ENCODE measurements around the gene PODN. TPM values are rescaled to one million over a fixed set of nuclear protein-coding genes. Genes with fewer than 3 reads are reported as not detected.
A peak's percentile ranks its signal among the peaks of the same experiment; 100 is the strongest.

PODN gene
- total RNA-seq, 1 experiment from 2014 or later = 0.17 TPM

GRCh38 chr1:53091841-53092645 is 30.0 kb downstream of the PODN start:
- no peak overlapping the region for H3K9ac ChIP-seq (ENCODE audit: extremely low read depth, insufficient read length, low read length)
- H3K14ac ChIP-seq (ENCODE audit: insufficient read depth, low read length) = 0 out of 2 replicates have a peak overlapping the region, but pooled peaks have one; percentile 20
- H4K8ac ChIP-seq (replicated peaks; ENCODE audit: insufficient read length, low read depth, low read length) = no peak overlapping the region
- H3K4me3 Mint-ChIP-seq = no peak overlapping the region
- no peaks in the 10 kb centered on the region for H3K4me1 ChIP-seq (ENCODE audit: insufficient read depth, low read length)
- no peak for DNase-seq
- H2BK15ac ChIP-seq (ENCODE audit: low read depth, low read length) = no peak overlapping the region
- no peak overlapping the region for H3K4ac ChIP-seq (ENCODE audit: low read depth, low read length)
- H2AK5ac ChIP-seq (ENCODE audit: insufficient read length, low read length) = no peak overlapping the region
- H3K27me3 Mint-ChIP-seq (ENCODE audit: low read depth) = peaks cover 5% of the 10 kb centered on the region
- H2BK20ac ChIP-seq (ENCODE audit: low read depth, low read length, poor library complexity, severe bottlenecking) = no peak overlapping the region
- H4K91ac ChIP-seq (ENCODE audit: insufficient read length, low read depth, low read length) = no peak overlapping the region
- H3T11ph ChIP-seq (ENCODE audit: low read length) = no peak overlapping the region
- no CpG with 5 or more reads among the region's 26 CpGs for WGBS (ENCODE audit: extremely low coverage, insufficient read length, low lambda C conversion rate)
- no peak overlapping the region for H3K56ac ChIP-seq (ENCODE audit: insufficient read length, low read depth, low read length)
- H3K27ac Mint-ChIP-seq = no peak overlapping the region
- no peak overlapping the region for H2AFZ ChIP-seq (ENCODE audit: low read length)
- H4K5ac ChIP-seq (ENCODE audit: insufficient read length, low read depth, low read length) = no peak overlapping the region
- H2BK120ac ChIP-seq (ENCODE audit: low read depth, low read length, poor library complexity, severe bottlenecking) = no peak overlapping the region
- no peaks in the 10 kb centered on the region for H3K9me3 Mint-ChIP-seq
- no peak overlapping the region for H3K4me2 ChIP-seq (ENCODE audit: insufficient read depth, insufficient read length, low read length)
- no peaks in the 10 kb centered on the region for H3K79me2 ChIP-seq (ENCODE audit: insufficient read depth, low read length)
- no peak overlapping the region for H3K27ac ChIP-seq (ENCODE audit: insufficient read length, low read depth, low read length)
- TF ChIP-seq, protein P1, sequence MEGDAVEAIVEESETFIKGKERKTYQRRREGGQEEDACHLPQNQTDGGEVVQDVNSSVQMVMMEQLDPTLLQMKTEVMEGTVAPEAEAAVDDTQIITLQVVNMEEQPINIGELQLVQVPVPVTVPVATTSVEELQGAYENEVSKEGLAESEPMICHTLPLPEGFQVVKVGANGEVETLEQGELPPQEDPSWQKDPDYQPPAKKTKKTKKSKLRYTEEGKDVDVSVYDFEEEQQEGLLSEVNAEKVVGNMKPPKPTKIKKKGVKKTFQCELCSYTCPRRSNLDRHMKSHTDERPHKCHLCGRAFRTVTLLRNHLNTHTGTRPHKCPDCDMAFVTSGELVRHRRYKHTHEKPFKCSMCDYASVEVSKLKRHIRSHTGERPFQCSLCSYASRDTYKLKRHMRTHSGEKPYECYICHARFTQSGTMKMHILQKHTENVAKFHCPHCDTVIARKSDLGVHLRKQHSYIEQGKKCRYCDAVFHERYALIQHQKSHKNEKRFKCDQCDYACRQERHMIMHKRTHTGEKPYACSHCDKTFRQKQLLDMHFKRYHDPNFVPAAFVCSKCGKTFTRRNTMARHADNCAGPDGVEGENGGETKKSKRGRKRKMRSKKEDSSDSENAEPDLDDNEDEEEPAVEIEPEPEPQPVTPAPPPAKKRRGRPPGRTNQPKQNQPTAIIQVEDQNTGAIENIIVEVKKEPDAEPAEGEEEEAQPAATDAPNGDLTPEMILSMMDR (conservative IDR thresholded peaks at IDR 0.05) = no peak
- H3K23me2 ChIP-seq (ENCODE audit: insufficient read length, low read depth, low read length, poor library complexity, severe bottlenecking) = no peaks in the 10 kb centered on the region
- no peak overlapping the region for H2BK5ac ChIP-seq (ENCODE audit: insufficient read length, low read length)
- no peak overlapping the region for H3K23ac ChIP-seq (ENCODE audit: insufficient read length, low read depth, low read length)
- H3K4me1 Mint-ChIP-seq = peaks cover 4% of the 10 kb centered on the region in 2 experiments; a peak in 3 of 4 replicates
- no peaks in the 10 kb centered on the region for H3K9me3 ChIP-seq (ENCODE audit: control insufficient read depth, low read depth, low read length)
- H4K20me1 ChIP-seq (ENCODE audit: control insufficient read depth, insufficient read depth, insufficient read length) = no peaks in the 10 kb centered on the region
- no peaks in the 10 kb centered on the region for H3K79me1 ChIP-seq (ENCODE audit: insufficient read depth, low read depth, low read length, poor library complexity, severe bottlenecking)
- H2BK12ac ChIP-seq (ENCODE audit: insufficient read length, low read depth, low read length) = no peak overlapping the region
- H3K27me3 ChIP-seq (ENCODE audit: insufficient read depth, low read length) = no peaks in the 10 kb centered on the region
- no peak overlapping the region for H3K18ac ChIP-seq (ENCODE audit: insufficient read length, low read depth, low read length)
- no peaks in the 10 kb centered on the region for H3K36me3 Mint-ChIP-seq (ENCODE audit: insufficient read depth in 1 of 3, low read depth in 3 of 3)

All from H9 (cell line).